Measurements from ENCODE around the gene DOCK7.
"Not testable (repeated sequence)": the region's sequence is repeated elsewhere in the genome, so short reads cannot be mapped to it uniquely, and the experiment has no call there.

Gene DOCK7, protein sequence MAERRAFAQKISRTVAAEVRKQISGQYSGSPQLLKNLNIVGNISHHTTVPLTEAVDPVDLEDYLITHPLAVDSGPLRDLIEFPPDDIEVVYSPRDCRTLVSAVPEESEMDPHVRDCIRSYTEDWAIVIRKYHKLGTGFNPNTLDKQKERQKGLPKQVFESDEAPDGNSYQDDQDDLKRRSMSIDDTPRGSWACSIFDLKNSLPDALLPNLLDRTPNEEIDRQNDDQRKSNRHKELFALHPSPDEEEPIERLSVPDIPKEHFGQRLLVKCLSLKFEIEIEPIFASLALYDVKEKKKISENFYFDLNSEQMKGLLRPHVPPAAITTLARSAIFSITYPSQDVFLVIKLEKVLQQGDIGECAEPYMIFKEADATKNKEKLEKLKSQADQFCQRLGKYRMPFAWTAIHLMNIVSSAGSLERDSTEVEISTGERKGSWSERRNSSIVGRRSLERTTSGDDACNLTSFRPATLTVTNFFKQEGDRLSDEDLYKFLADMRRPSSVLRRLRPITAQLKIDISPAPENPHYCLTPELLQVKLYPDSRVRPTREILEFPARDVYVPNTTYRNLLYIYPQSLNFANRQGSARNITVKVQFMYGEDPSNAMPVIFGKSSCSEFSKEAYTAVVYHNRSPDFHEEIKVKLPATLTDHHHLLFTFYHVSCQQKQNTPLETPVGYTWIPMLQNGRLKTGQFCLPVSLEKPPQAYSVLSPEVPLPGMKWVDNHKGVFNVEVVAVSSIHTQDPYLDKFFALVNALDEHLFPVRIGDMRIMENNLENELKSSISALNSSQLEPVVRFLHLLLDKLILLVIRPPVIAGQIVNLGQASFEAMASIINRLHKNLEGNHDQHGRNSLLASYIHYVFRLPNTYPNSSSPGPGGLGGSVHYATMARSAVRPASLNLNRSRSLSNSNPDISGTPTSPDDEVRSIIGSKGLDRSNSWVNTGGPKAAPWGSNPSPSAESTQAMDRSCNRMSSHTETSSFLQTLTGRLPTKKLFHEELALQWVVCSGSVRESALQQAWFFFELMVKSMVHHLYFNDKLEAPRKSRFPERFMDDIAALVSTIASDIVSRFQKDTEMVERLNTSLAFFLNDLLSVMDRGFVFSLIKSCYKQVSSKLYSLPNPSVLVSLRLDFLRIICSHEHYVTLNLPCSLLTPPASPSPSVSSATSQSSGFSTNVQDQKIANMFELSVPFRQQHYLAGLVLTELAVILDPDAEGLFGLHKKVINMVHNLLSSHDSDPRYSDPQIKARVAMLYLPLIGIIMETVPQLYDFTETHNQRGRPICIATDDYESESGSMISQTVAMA (N-terminal part only)

DNA sequence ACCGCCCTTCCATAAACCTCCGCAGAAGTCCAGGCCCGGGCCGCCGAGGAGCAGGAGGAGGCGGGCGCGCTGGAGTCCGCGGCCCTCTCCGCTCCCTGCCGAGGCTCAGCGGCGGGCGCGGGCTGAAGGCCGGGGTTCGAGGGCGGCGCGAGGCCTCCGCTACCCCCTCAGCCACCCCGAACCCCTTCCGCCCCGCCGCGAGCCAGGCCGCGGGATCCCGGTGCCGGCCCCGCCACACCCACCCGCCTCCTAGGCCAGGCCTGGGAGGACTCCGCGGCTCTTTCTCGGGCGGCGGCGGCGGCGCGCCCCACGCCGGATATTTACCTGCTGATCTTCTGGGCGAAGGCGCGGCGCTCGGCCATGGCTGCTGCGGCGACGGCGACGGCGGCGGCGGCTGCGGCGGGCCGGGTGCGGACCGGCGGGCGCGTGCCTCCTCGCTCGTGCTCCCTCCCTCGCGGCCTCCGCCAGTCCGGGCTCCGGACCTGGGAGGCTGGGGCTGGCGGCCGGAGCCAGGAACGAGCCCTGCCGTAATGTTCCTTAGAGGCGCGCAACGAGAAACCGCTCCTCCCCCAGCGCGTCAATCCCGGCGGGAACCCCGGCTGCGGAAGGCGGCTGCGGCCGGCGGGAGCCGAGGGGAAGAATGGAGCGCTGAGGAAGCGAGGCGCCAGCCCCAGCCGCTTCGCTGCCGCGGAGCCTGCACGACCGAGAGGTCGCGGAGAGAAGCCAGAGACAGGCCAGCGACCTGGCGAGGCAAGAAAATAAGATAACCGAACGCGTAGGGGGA is at the start of gene DOCK7:
Gene DOCK7, minus strand, starts transcription at position 484 of the 784 bp plus-strand sequence. Its CDS starts 122 bp downstream, at position 362.
- peak; percentile 30 for DNase-seq (ENCODE audit: low read depth)

DNA sequence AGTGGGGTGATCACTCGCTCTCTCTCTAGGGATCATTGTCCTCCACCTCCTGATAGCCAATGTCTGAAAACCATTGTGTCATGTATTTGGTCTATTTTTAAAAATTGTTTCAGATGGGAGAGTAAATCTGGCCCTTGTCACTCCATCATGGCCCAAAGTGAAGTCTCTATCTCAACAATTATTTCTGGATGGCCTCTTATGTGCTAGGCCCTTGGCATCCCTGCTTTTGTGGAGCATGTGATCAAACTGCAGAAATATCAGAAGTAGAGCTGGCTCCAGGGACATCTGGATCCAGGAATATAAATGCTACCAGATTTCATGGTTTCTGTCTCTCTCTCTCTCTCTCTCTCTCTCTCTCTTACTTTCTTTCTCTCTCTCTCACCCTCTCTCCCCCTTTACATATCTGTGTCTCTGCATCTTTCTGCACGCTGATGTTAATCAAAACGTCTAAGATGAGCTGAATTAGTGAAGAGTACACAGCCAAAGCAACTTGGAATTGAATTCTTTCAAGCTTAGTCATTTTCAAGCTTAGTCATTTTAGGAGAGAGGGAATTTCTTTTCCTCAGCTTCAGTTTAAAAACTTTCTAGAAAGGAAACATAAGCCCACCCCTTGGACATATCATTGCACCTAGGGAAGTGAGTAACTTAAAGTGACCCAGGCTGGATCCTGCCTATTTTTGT is 47.4 kb upstream of the DOCK7 start:
- DNase-seq (ENCODE audit: low read depth): no peak

DNA sequence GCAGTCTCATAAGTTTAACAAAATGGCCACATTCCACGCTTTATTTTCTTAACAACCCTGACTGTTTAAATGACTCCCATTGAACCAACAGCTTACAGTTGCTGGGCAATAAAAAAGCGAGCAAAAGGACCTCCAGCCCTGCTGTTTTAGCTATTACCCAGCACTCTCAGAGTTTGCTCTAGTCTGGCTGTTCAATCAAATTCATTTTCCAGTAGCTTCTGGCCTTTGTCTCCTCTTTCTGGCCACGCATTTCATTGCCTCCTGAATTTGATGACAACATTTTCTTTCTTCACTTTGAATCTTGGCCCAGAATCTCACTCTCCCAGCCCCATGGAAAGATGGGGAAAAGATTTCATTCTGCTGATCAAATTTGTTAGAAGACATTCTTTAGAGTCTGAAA is 44.1 kb upstream of the DOCK7 start:
- DNase-seq (ENCODE audit: low read depth): no peak

DNA sequence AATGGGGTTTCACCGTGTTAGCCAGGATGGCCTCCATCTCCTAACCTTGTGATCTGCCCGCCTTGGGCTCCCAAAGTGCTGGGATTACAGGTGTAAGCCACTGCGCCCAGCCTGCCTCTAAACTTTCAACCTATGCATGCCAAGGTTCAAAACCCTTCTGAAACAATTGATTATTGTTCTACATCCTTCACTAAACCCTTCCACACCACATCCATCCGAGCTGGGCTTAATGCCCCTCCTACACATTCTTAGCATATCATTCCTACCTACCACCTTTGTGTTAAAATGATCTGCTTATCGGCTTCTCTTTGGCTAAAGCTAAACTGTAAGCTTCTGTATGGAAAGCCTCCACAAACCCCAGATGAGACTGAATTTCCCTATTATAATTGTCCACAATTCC is 40.8 kb upstream of the DOCK7 start:
- DNase-seq (ENCODE audit: low read depth): no peak

DNA sequence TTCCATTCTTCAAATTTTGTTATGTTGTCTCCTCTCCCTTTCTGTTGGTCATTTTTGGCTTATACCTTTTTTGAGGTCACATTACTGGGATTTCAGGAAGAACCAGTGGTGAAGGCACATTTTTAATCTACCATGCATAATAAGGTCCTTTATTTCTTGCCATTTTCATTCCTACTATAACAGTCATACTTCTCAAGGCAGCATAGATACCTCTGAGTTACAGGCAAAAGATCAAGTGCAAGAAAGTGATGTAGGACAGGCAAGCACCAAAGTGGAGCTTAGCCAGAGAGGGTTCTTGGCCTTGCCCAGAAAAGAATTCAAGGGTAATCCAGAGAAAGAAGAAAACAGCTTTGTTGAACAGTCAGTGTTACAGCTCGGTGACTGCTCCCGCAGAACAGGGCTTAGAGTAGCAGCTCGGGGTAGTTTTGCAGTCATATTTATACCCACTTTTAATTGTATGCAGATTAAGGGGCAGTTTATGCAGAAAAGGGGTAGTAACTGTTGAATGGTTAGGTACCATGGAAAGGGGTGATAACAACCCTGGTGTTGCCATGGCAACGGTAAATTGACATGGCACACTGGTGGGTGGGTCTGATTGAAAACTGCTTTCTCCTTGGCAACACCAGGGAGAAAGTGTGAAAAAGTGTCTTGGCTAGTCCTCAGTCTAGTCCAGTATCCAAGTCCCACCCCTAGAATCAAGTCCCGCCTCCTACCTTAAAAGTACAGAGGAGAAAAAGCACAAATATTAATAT is 39.6 kb upstream of the DOCK7 start:
- DNase-seq (ENCODE audit: low read depth): no peak

DNA sequence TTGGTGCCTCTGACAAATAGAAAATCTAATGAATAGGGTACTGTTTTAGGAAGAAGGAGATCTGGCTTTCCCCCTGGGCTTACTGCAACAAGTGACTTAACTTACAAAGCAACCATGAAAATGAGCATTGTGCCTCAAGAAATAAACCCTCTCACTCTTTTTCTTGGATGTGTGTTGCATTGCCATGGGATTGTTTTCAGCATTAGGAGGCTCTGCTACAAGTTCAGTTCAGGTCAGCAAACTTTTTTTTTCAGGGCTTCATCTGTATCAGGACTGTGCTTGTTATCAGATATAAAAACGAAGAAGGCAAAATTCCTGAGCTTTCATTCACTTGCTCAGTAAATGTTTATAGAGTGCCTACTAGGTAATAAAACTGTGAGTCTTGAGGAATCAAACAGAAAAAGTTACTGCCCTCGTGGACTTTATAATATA is 37.8 kb upstream of the DOCK7 start:
- DNase-seq (ENCODE audit: low read depth): no peak

DNA sequence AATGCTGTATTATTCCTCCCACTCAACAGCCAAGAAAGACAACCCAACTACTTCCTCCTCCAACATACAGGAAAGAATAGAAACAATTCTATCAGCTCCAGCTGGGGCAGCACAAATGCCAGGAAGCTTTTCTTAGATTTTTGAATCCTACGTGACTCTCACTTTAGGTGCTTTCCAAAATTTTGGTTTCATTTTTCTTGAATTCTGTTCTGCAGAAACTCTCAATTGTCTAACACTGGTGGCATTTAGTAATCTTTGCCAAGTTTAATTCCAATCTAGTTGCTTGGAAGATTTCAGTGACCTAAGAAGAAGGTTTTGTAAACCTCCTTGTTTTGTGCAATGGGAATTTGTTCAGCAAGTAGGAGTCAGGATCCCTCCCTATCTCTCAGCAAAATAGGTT is 37.1 kb upstream of the DOCK7 start:
- no peak for DNase-seq (ENCODE audit: low read depth)

DNA sequence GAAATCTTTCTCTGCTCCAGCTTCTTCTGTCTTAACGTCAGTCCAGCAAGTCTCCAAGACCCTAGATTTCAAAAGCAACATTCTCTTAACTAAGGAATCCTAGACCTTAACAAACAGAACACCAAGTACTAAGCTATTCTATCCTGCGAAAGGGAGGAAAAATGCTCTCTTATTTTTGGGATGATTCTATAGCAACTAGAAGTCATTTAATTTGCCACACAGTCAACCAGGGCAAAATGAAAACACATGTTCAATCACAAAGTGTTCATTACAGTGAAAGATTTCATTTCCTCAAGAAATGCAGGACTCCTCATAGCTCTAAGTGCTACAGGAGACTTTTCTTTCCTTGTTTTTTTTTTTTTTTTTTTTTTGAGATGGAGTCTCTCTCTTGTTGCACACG is 36.2 kb upstream of the DOCK7 start:
- no peak for DNase-seq (ENCODE audit: low read depth)

DNA sequence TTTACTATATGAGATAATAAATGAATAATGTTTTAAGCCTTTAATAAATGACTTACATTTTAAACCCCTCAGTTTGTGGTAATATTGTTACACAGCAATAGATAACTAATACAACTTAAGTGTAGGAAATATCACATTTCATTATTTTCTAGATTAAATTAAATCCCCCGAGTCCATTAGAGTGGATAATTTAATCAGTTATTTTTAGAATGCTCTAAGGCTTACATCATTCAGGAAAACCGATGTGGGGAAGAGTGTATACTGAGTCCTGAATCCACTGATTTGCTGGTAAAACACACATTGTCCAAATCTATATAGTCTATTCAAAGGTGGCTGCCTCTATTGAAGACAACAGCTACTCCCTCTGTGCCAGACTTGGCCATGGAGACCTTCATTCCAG is 35.7 kb upstream of the DOCK7 start:
- no peak for DNase-seq (ENCODE audit: low read depth)

DNA sequence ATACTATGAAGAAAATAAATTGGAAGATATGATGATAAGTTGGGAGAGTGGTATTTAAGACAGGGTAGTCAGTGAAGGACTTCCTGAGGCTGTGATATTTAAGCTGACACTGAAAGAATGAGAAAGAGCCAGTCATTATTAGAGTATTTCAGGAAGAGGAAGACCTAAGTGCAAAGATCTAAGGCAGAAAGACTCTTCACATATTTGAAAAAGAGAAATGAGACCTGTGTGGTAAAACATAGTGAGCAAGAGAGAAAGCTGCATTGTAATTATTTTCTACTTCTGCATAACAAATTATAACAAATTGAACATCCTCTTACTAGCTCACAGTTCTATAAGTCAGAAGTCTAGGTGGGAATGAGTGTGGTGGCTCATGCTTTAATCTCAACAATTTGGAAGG is 34.6 kb upstream of the DOCK7 start:
- DNase-seq (ENCODE audit: low read depth): no peak

DNA sequence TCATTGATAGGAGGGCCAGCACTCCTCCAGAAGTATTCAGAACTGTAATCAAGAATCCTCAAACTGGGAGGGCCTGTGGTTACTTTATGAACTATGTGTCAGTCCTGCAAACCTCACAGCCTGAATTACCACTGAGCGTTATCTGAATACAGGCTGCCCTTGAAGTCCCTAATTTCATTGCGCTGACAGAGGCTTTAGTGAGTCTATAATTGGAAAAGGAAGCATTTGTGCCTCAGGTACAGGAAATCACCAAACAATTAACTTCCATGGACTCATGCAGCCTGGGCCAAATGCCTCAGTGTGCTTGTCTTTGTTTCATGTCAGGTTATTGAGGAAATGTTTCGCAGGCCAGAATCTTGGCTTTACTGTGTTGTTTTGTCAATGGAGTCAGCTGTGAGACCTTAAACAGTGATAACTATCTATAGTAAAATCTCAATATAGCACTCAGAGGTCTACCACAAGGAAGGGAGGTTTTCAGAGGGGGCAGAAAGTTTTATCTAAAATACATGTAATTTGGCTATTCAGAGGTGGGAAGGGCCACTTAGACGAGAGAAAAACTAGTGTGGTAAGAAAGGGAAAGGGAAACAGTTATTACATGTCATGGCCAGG is 32.9 kb upstream of the DOCK7 start:
- no peak for DNase-seq (ENCODE audit: low read depth)

DNA sequence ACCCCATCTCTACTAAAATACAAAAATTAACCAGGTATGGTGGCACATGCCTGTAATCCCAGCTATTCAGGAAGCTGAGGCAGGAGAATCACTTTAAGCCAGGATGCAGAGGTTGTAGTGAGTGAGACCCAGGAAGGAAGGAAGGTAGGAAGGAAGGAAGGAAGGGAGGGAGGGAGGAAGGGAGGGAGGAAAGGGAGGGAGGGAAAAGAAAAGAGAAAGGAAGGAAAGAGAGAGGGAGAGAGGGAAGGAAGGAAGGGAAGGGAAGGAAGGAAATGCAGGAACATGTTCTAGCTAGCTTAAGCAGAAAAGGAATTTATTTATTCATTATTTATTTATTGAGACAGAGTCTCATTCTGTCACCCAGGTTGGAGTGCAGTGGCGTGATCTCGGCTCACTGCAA is 30.2 kb upstream of the DOCK7 start:
- DNase-seq (ENCODE audit: low read depth): not testable (repeated sequence)

DNA sequence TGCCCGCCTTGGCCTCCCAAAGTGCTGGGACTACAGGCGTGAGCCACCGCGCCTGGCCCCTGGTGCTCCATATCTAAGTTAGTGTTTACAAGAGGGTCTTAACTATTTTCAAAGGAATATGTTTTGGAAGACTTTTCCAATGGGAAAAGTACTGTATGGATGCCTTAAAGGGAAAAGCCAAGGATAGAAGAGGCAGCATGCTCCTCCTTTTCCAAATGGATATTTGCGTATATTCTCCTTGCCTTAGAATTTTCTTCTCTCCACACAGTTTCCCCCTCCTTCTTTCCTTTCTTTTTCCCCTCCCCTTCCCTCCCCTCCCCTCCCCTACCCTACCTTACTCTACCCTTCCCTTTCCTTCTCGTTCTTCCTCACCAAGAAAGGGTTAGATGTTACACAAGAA is 29.3 kb upstream of the DOCK7 start:
- DNase-seq (ENCODE audit: low read depth): no peak

DNA sequence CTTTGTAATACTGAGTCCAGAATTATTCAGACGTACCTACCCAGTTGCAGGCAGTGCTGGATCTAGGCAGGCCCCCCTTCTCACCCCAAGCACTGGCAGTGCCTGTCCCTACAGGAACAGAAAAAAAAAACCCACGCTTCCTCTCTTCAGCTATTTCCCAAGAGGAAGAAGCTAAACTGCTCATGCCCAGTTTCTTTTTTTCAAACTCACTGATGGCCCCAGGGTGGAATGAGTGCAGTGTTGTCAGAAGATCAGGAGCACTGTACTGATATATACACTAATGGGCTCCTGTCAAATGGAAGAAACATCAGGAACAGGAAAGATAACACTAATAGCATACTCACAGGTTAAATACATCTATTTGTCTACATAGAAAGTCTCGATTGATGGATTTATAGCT is 28.2 kb upstream of the DOCK7 start:
- DNase-seq (ENCODE audit: low read depth): no peak

DNA sequence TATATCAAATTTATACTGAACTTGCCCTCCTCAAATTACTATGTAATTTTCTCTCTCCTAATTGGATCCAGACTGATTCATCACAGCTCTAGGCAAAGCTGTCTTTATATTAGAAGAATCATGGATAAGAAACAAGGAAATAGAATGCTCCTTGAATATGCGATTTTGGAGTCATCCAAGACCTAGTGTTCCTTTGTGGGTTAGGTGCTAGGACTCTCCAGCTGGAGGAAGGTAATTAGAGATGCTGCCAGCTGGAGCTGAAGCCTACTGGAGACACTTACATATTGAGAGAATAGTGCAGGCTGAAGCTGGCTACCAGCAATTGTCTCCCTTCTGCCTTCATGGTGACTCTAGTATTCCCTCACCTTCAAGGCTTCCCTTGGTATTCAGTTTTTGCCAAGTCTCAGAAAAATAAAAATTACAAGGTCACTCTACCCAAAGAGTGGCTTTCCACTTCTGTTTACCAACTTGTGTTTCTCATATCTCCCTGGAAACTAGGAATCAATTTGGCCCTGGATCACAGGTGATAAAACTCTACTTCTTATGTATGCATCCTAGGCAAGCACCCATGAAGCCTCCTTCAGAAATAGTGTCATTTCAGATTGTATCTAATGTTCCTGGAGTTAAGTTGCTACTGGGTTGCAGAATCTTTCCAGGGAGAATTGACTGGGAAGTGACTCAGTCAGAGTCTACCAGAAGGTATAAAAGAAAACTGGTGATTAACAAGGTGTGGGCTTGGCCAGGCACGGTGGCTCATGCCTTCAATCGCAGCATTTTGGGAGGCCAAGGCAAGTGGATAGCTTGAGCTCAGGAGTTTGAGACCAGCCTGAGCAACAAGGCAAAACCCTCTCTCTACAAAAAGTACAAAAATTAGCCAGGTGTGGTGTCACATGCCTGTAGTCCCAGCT is 24.4 kb upstream of the DOCK7 start:
- no peak for DNase-seq (ENCODE audit: low read depth)

DNA sequence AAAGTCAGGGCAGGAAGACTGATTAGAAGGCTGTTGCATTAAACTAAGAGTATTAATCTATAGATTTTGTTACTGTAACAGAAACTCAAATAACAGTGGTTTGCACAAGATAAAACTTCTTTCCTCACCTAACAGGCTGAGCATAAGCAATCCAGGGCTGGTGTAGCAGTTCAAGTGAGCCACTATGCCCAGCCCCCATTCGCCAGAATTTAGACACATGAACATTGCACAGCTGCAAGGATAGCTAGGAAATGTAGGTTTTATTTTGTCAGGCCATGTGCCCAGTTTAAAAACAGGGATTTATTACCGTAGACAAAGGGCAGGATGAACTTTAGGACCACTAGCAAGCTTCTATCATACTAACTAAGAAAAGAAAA is 19.5 kb upstream of the DOCK7 start:
- DNase-seq (ENCODE audit: low read depth): no peak

DNA sequence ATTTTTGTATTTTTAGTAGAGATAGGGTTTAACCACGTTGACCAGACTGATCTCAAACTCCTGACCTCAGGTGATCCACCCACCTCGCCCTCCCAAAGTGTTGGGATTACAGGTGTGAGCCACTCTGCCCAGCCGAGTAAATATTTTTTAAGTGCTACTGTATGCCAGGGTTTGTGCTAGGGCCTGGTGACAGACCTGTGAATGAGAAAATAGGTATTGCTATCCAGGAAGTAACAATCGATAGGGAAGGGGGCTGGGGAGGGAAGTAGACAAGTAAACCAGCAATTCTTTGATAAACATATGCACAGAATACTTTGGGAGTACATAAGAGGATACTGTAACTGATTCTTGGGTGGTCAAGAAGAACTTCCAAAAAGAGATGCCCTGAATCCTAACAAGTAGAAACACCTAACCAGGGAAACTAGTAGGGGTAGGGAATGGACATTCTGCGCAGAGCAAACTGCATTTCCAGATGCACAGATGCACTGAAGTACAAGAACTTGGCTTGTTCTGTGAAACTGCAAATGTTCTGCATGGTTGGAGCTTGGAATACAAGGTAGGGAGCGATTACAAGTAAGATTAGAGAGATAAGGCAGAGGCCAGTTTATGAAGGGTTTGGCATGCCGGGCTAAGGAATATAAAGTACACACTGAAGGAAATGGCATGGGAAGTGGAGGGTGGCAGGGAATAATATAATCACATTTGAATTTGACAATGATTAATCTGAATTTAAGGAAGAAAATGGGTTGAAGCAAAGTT is 19.0 kb upstream of the DOCK7 start:
- no peak for DNase-seq (ENCODE audit: low read depth)

DNA sequence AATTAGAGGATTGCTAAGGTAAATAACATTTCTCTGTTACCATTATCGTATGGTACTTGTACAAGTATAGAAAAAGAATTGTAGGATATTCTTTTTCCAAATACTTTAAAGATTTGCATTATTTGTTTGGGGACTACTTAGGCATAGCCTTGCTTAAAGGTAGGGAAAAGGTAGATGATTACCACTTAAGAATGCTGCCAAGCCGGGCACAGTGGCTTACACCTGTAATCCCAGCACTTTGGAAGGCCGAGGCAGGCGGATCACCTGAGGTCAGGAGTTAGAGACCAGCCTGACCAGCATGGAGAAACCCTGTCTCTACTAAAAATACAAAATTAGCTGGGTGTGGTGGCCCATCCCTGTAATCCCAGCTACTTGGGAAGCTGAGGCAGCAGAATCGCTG is 10.0 kb upstream of the DOCK7 start:
- not testable (repeated sequence) for DNase-seq (ENCODE audit: low read depth)
